NCI-H2107 (cell line): ENCODE data around the gene EMILIN1.
"Not testable (repeated sequence)": the region's sequence is repeated elsewhere in the genome, so short reads cannot be mapped to it uniquely, and the experiment has no call there.

Experiments
- DNase-seq: peaks from one replicate; lab custom pipeline; 2025; lab: John Stamatoyannopoulos, UW

Gene EMILIN1

DNA sequence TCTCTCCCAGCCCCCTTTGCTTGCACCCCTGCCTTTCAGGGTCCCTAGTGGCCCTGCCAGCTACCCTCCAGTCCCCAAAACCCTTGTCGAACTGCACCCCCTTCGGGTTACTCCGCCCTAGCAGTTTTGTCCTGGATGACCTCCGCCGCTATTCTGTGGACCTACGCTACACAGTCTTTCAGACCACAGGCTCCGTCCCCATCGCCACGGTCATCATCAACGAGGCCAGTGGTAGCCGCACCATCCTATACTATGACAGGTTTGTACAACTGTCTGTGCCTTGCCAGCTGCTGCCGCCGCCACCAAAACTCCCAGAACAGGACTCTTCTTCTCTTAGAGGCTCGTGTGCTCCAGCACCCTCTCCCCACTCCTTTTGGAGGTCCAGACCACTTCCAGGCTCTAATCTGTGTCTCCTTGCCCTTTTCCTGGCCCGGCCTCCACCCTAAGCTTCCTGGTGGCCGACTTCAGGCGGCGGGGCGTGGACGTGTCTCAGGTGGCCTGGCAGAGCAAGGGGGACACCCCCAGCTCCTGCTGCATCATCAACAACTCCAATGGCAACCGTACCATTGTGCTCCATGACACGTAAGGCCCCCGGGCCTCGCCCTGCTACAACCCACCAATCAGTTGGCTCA lies 16.1 kb downstream of the EMILIN1 start:
- DNase-seq: no peak

DNA sequence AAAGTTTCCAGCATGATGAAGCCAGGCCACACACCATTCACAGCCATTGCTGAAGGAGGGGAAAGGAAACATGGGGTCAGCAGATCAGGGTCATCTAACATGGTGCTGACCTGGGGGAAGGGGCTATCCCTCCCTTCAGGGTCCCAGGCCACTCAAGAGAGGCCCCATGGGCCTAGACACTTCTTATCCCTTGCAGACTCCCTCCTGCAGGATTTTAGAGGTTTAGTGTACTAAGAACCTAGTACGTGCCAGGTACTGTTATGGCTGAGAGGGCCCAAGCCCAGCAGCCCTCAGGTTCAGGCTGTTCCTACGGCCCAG lies 17.0 kb downstream of the EMILIN1 start:
- no peak for DNase-seq

DNA sequence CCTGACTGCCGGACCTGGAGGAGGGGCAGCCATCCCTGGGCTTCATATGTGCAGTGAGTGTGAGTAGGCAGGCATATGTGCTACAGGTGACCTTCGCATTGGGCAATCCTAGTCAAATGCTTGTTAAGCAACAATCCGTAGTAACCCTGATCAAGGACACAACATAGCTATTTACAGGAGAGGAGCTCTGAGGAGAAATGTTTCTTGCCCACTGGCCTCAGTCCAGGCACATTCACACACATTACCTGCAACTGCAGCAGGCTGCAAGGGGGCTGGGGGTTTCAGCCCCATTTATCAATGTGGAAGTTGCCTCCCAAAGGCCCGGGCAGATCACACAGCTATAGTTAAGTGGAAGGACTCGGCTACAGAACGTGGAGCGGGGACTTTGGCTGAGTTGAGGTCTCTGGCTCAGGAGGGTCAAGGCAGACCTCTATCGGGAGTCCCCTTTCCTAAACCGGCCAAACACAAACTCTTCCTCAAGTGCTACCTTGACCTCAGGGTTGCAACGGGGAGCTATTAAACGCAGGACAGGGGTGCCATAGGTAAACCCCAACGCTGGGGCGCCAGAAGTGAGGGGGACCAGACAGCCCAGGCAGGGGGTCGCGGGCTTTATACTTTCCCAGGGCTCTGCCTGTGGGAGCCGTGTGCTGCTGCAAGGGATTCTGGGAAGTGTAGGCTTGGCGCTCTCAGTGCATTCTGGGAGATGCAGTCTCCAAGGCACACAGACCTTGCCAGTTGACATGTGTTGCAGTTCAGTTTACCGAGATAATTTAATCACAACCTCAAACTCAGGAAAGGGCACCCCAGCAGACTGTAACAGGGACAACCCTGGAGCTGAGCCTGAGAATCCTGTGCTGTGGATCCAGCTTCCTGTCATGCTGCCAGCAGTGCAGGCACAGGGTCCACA lies 17.6 kb downstream of the EMILIN1 start:
- no peak for DNase-seq

DNA sequence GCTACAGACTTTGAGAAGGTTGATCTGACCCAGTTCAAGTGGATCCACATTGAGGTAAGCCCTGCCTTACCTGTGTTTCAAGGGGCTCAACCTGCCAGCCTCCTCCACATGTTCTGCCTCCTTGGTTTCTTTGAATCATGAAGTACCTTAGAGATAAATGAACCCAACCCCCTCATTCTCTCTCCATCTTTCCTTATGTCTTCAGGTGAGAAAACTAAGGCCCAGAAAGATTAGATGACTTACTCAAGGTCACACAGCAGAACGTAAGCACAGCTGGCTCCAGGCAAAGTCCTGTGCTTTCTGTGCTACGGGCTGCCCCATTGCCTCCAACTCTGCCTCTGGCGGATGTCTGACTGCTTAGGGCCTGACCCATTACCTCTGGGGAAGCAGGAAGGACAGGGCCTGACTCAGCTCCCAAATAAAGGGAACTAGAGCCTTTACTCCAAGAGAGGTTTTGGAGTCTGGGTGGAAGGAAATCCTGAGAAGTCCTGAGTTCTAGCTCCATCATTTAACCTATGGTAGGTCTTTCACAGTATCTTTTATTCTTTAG lies 18.4 kb downstream of the EMILIN1 start:
- no peak for DNase-seq

DNA sequence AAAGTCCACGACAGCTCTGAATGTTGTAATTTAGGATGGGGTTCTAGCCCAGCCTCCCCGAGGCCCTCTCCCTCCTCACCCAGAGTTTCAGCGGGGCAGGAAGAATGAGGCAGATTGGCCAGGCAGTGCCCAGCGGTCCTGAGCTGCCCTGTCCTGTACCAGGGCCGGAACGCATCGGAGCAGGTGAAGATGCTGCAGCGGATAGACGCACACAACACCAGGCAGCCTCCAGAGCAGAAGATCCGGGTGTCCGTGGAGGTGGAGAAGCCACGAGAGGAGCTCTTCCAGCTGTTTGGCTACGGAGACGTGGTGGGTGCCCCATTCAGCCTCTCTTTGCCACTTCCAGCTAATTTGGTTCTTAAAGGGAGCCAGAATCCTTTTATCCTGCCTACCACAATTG lies 18.9 kb downstream of the EMILIN1 start:
- no peak for DNase-seq

DNA sequence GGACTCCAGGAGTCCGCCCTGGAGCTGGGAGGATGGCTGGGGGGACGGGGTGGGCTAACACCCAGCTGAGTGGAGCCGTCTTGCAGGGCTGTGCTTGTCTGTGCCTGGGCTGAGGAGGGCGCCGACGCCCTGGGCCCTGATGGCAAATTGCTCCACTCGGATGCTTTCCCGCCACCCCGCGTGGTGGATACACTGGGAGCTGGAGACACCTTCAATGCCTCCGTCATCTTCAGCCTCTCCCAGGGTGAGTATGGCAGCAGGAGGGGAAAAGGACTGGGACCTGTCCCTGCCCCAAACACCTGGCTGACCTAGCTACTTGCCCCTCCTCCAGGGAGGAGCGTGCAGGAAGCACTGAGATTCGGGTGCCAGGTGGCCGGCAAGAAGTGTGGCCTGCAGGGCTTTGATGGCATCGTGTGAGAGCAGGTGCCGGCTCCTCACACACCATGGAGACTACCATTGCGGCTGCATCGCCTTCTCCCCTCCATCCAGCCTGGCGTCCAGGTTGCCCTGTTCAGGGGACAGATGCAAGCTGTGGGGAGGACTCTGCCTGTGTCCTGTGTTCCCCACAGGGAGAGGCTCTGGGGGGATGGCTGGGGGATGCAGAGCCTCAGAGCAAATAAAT lies 21.0 kb downstream of the EMILIN1 start:
- no peak for DNase-seq

DNA sequence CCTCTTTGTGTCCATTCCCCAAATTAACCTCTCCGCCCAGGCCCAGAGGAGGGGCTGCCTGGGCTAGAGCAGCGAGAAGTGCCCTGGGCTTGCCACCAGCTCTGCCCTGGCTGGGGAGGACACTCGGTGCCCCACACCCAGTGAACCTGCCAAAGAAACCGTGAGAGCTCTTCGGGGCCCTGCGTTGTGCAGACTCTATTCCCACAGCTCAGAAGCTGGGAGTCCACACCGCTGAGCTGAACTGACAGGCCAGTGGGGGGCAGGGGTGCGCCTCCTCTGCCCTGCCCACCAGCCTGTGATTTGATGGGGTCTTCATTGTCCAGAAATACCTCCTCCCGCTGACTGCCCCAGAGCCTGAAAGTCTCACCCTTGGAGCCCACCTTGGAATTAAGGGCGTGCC lies 21.6 kb downstream of the EMILIN1 start:
- DNase-seq: no peak

DNA sequence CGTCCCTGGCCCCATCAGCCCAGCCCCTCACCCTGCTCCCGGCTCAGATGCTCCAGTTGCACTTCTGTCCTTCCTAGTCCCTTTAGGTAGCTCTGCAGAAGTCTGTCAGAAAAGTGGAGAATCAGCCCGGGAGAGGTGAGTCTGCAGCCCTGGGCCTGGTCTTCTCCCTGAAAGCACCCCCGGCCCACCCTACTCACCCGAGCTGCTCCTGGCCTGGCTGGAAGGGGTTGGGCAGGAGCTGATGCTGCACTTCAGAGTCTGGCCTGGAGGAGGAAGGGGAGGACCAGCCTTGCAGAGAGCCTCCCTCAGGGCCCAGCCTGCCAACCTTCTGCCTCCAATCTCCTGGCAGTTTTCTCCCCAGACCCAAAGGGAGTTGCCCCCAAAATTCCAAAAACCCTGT lies 23.9 kb downstream of the EMILIN1 start:
- DNase-seq: no peak

DNA sequence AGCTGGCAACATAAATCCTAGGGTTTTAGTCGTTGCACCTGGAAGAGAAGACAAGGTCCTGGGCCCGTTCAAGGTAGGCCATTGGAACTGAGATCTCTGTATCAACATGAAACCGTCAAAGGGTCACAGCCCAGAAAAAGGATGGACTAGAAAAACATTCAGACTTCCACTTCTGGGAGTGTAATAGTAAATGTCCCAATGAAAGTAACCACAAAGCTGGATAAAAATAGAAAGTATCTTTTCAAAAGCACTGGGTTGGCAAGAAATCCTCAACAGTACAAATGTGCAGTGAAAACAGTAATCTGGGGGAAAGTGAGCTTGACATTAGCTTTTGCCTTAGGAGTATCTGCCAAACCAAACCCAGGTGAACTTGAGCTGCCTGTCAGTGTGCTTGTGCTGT lies 27.6 kb downstream of the EMILIN1 start:
- DNase-seq: no peak

DNA sequence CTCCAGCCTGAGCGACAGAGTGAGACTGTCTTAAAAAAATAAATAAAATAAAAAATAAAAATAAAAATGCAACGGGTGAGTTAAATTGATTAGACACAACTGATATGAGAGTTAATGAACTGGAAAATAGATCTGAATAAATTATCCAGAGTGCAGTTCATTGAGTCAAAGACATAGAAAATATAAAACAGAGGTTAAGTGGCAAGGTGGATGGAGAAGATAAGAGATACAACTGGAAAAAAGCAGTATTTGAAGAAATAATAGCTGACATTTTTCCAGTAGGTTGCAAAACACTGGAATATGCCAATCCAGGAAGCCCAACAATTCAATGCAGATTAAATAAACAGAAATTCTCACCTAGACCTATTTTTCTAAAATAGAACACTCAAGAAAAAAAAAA lies 29.8 kb downstream of the EMILIN1 start:
- no peak for DNase-seq

DNA sequence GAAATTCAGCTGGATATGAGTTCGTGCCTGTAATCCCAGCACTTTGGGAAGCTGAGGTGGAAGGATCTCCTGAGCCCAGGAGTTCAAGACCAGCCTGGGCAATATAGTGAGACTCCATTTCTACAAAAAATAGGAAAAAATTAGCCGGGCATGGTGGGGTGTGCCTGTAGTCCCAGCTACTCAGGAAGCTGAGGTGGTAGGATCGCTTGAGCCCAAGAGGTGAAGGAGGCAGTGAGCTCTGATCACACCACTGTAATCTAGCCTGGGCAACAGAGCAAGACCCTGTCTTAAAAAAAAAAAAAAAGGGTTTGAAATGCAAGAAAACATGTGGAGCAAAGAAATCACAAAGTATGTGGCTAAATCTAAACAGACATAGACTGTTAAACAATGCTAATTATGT lies 30.7 kb downstream of the EMILIN1 start:
- no peak for DNase-seq

DNA sequence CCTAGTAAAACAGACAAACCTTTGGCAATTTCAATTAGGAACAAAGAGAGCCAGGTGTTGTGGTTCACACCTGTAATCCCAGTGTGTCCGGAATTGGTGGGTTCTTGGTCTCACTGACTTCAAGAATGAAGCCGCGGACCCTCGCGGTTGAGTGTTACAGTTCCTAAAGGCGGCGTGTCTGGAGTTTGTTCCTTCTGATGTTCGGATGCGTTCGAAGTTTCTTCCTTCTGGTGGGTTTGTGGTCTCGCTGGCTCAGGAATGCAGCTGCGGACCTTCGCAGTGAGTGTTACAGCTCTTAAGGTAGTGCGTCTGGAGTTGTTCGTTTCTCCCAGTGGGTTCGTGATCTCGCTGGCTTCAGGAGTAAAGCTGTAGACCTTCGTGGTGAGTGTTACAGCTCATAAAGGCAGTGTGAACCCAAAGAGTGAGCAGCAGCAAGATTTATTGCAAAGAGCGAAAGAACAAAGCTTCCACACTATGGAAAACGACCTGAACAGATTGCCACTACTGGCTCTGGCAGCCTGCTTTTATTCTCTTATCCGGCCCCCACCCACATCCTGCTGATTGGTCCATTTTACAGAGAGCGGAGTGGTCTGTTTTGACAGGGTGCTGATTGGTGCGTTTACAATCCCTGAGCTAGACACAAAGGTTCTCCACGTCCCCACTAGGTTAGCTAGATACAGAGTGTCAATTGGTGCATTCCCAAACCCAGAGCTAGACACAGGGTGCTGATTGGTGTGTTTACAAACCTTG lies 32.4 kb downstream of the EMILIN1 start:
- not testable (repeated sequence) for DNase-seq

DNA sequence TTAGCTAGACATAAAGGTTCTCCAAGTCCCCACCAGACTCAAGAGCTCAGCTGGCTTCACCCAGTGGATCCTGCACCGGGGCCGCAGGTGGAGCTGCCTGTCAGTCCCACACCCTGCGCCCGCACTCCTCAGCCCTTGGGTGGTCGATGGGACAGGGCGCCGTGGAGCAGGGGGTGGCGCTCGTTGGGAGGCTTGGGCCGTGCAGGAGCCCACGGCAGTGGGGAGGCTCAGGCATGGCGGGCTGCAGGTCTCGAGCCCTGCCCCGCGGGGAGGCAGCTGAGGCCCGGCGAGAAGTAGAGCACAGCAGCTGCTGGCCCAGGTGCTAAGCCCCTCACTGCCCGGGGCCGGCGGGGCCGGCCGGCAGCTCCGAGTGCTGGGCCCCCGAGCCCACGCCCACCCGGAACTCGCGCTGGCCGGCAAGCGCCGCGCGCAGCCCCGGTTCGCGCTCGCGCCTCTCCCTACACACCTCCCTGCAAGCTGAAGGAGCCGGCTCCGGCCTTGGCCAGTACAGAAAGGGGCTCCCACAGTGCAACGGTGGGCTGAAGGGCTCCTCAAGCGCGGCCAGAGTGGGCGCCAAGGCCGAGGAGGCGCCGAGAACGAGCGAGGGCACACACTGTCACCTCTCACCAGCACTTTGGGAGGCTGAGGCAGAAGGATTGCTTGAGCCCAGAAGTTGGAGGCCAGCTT lies 33.1 kb downstream of the EMILIN1 start:
- DNase-seq: not testable (repeated sequence)

DNA sequence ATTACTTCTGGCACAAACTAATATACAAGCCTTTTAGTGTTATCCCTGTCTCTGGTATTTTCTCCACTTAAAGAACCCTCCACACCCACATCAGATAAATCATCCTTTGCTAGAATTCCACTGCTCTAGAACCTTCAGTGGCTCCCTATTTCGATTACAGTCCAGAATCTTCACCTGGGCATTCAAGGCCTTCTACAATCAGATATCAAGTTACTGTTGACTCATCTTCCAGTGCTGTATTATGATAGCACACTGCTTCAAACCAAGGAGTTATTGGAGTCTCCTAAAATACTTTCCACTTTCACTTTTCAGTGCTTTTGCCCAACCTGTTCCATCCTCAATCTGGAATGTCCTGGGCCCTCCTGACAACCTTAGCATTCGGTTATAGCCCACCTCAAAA lies 37.1 kb downstream of the EMILIN1 start:
- no peak for DNase-seq

DNA sequence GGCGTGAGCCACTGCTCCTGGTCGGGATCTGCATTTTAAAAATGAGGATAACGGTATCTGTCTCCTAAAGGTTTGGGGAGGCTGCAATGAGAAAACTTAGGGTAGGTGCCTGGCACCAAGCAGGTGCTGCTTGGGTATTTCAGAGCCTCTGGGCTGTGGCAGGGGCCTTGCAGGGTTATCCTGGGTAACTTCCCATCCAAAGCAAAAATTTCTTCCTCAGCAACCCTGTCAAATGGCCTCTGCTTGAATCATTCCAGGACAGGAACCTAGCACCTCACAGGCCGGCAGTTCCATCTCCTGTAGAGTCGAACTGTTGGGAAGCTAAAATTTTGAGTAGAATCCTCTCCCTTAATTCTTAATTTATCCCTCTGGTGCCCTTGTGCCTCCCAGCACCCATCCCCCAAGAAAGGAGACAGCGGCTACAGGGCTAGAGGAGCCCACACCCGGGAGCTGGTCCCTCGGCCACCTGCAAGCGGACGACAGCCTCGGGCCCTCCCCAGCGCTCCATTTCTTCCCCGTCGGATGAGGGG lies 39.6 kb downstream of the EMILIN1 start:
- DNase-seq: no peak

DNA sequence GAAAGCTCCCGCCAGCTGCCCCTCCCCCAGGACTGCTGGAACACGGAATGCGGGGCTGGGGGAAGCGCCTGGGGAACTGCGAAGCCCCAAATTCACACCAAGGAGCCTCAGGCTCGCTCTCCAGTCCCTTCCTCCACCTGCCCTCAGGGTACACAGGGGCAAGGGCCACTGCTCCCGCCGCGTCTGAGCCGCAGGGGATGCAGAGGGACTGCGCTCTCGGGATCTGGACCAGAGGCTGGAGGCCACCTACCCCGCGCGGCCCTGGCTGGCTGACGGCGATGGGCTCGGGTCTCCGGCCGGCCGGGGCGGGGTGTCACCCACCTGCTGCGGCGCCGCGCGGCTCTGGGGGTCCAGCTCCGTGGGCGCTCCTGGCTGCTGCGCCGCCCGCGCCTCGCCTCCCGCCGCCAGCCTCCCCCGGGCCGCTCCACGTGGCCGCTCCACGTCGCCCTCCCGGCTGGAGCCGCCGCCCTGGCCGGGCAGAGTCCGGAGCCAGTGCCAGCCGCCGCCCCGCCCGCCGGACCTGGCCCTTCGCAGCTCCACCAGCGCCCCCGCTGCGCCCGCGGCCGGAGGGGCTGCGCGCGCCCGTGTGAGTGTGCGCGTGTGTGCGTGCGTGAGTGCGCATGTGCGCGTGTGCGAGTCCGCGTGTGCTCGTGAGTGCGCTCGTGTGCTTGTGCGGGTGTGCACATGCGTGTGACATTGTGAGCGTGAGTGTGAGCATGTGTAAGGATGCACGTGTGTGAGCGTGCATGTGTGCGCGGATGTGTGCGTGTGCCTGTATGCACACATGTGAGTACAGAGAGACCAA lies 40.3 kb downstream of the EMILIN1 start, which contains the start of gene CGREF1:
CGREF1 (minus strand) TSS at position 604 of the 805 bp plus-strand sequence. CDS start 14,762 bp downstream, outside the sequence.
- no peak for DNase-seq

DNA sequence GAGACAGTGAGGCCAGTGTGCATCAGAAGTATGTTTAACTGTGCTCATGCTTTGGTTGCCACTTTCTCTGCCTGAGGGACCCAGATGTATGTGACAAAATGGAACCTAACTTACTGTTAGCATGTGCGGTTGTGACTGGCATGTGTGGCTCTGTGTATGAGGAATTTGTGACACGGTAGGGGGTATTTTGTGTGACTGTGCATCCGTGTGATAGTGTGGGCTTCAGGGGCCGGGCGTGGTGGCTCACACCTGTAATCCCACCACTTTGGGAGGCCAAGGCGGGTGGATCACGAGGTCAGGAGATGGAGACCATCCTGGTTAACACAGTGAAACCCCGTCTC lies 40.9 kb downstream of the EMILIN1 start:
- not testable (repeated sequence) for DNase-seq

DNA sequence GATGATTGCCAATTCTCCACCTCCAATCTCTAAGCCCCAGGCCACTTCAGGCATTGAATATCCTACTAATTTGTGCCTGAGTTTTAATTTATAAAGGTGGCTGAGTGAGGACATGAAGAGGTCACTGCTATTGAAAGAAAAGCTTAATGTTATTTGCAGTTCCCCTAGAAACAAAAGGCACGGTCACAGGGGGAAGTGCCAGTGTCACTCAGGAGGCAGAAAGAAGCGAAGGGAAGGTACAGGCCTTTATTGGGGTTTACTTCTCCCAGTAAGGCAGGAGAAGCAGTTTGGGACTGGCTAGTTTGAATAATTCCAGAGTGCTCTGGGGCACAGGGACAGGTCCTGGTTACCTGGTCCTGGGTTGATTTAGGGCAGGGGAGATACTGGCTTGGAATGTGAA lies 43.5 kb downstream of the EMILIN1 start:
- DNase-seq: no peak

DNA sequence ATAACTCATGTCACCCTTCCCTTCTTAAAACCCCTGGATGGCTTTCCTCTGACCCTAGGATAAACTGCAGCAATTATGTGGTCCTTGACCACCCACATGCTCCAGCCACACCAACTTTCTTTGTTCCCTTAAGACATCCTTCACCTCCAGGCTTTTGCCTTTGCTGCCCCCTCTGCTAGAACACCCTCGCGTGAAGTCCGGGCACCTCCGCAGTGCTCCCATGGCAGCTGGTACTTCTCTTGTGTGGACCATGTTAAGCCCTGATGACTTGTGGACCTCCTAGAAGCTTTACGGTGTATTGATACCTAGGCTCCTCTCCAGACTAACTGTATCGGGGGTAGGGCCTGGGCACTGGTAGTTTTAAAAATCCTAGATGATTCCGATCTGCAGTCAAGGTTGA lies 44.4 kb downstream of the EMILIN1 start:
- DNase-seq: no peak
